ENCODE measurements around the gene DPH7.
"Not testable (repeated sequence)": the region's sequence is repeated elsewhere in the genome, so short reads cannot be mapped to it uniquely, and the experiment has no call there.

DPH7 gene

GRCh38 chr9:137524161-137524980 lies 54.4 kb downstream of the DPH7 start:
- H3K9me3 ChIP-seq, result no peaks in the 10 kb centered on the region
- no peaks in the 10 kb centered on the region for H3K4me1 ChIP-seq (ENCODE audit: control insufficient read depth in 1 of 2, insufficient read depth in 1 of 2, low read depth in 1 of 2, low read length in 1 of 2)
- H3K4me3 ChIP-seq (ENCODE audit: low read depth in 1 of 2, low read length in 1 of 2), result no peak overlapping the region
- no peak overlapping the region for H3K27ac ChIP-seq
- no peaks in the 10 kb centered on the region for H3K36me3 ChIP-seq
- TF ChIP-seq, protein P1, sequence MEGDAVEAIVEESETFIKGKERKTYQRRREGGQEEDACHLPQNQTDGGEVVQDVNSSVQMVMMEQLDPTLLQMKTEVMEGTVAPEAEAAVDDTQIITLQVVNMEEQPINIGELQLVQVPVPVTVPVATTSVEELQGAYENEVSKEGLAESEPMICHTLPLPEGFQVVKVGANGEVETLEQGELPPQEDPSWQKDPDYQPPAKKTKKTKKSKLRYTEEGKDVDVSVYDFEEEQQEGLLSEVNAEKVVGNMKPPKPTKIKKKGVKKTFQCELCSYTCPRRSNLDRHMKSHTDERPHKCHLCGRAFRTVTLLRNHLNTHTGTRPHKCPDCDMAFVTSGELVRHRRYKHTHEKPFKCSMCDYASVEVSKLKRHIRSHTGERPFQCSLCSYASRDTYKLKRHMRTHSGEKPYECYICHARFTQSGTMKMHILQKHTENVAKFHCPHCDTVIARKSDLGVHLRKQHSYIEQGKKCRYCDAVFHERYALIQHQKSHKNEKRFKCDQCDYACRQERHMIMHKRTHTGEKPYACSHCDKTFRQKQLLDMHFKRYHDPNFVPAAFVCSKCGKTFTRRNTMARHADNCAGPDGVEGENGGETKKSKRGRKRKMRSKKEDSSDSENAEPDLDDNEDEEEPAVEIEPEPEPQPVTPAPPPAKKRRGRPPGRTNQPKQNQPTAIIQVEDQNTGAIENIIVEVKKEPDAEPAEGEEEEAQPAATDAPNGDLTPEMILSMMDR (IDR thresholded peaks at IDR 0.05), result no peak
- no peaks in the 10 kb centered on the region for H3K27me3 ChIP-seq

- H3K4me1 ChIP-seq (ENCODE audit: control insufficient read depth in 1 of 2, insufficient read depth in 1 of 2, low read depth in 1 of 2, low read length in 1 of 2), result no peaks in the 10 kb centered on the region
- H3K27ac ChIP-seq, result no peak overlapping the region
- TF ChIP-seq, protein P1 (IDR thresholded peaks at IDR 0.05), result no peak
- no peaks in the 10 kb centered on the region for H3K9me3 ChIP-seq
- H3K27me3 ChIP-seq, result no peaks in the 10 kb centered on the region
- H3K36me3 ChIP-seq, result no peaks in the 10 kb centered on the region
- no peak overlapping the region for H3K4me3 ChIP-seq (ENCODE audit: low read depth in 1 of 2, low read length in 1 of 2)
Observed at GRCh38 chr9:137522746-137523455, 55.8 kb downstream of the DPH7 start.

DNA sequence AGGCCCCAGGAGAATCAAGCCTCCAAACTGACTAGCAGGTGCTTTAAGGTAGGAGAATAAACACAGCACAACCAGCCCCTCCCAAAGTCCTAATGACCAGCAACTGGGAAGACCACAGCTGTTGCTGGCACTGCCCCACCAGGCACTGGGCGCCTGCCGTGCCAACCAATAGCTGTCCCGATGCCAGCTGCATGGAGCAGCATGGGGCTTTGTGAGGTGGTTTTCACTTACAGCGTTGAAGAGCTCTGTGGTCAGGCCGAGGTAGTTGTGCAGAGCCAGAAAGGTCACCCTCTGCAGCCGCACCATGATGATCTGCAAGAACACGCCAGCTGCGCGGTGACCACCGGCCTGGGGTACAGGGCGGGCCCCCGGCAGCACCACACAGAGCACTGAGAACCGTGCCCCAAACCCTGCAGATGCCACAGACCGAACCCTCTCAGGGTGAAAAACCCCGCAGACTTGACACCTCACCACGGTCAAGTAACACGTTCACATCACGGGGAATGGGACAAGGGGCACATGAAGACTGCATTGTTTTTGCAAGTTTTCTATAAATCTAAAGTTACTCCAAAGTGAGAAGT lies 57.2 kb downstream of the DPH7 start:
- H3K27ac ChIP-seq, result no peak overlapping the region
- no peaks in the 10 kb centered on the region for H3K4me1 ChIP-seq (ENCODE audit: control insufficient read depth in 1 of 2, insufficient read depth in 1 of 2, low read depth in 1 of 2, low read length in 1 of 2)
- no peak overlapping the region for H3K4me3 ChIP-seq (ENCODE audit: low read depth in 1 of 2, low read length in 1 of 2)
- TF ChIP-seq, protein P1 (IDR thresholded peaks at IDR 0.05), result no peak
- no peaks in the 10 kb centered on the region for H3K9me3 ChIP-seq
- no peaks in the 10 kb centered on the region for H3K36me3 ChIP-seq
- no peaks in the 10 kb centered on the region for H3K27me3 ChIP-seq

DNA sequence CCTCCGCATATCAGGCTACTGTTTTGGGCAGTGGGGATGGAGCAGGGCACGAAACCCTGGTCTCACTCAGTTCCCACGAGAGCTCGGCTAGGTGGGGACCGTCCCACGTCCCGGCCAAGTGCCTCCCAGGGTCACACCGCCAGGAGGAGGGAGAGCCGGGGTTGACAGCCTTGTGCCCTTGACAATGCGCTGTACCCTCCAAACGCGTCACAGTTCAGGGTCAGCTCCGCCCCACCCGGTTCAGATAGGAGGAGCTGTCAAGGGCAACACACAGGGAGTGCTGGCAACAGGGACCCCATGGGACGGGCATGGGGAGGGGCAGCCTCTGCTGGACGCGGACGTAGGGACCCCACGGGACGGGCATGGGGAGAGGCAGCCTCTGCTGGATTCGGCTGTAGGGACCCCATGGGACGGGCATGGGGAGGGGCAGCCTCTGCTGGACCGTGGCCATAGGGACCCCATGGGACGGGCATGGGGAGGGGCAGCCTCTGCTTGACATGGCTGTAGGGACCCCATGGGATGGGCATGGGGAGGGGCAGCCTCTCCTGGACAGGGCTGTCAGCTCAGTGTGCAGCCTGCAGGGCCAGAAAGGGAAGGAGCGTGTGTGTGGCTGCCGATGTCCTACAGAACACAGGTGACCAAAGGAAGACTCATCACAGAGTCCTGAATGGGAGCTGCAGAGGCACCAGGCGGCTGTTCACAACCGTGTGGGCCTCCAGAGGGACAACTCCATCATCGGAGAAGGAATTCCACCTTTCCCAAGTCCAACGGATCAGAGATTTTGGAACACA lies 57.9 kb downstream of the DPH7 start:
- no peaks in the 10 kb centered on the region for H3K27me3 ChIP-seq
- no peaks in the 10 kb centered on the region for H3K9me3 ChIP-seq
- H3K4me3 ChIP-seq (ENCODE audit: low read depth in 1 of 2, low read length in 1 of 2), result no peak overlapping the region
- H3K27ac ChIP-seq, result no peak overlapping the region
- H3K36me3 ChIP-seq, result no peaks in the 10 kb centered on the region
- no peaks in the 10 kb centered on the region for H3K4me1 ChIP-seq (ENCODE audit: control insufficient read depth in 1 of 2, insufficient read depth in 1 of 2, low read depth in 1 of 2, low read length in 1 of 2)
- TF ChIP-seq, protein P1 (IDR thresholded peaks at IDR 0.05), result no peak

- H3K4me3 ChIP-seq (ENCODE audit: low read depth in 1 of 2, low read length in 1 of 2), result no peak overlapping the region
- TF ChIP-seq, protein P1 (IDR thresholded peaks at IDR 0.05), result no peak
- H3K27me3 ChIP-seq, result no peaks in the 10 kb centered on the region
- H3K4me1 ChIP-seq (ENCODE audit: control insufficient read depth in 1 of 2, insufficient read depth in 1 of 2, low read depth in 1 of 2, low read length in 1 of 2), result no peaks in the 10 kb centered on the region
- no peaks in the 10 kb centered on the region for H3K36me3 ChIP-seq
- H3K27ac ChIP-seq, result no peak overlapping the region
- H3K9me3 ChIP-seq, result no peaks in the 10 kb centered on the region
Observed at GRCh38 chr9:137519553-137519952, 59.2 kb downstream of the DPH7 start.

GRCh38 chr9:137518661-137519459 lies 59.9 kb downstream of the DPH7 start:
- not testable (repeated sequence) for H3K27ac ChIP-seq; H3K4me1 ChIP-seq (ENCODE audit: control insufficient read depth in 1 of 2, insufficient read depth in 1 of 2, low read depth in 1 of 2, low read length in 1 of 2); H3K9me3 ChIP-seq; H3K27me3 ChIP-seq; H3K36me3 ChIP-seq; H3K4me3 ChIP-seq (ENCODE audit: low read depth in 1 of 2, low read length in 1 of 2)

Data from neutrophil (primary cell).